Gastrocnemius medialis (tissue), 4 donors: ENCODE results near the gene PKP1. TPM values are rescaled to one million over a fixed set of nuclear protein-coding genes. Genes with fewer than 3 reads are reported as not detected.
"Not testable (repeated sequence)": the region's sequence is repeated elsewhere in the genome, so short reads cannot be mapped to it uniquely, and the experiment has no call there.

Source experiments
- ATAC-seq, 2 donors: fragments of 150-250 bp; one replicate each; pipeline ENCODE4 v1.9.1; 2016
- DNase-seq, 2 donors: peaks; one replicate each; pipeline ENCODE4 v3.0.0-alpha.2; 2019
- H3K27ac ChIP-seq, 4 donors: fragments of 200-600 bp; sonication (generic); 1 replicate in 1 of 4; 2 replicates in 3 of 4; pipeline ENCODE4 v1.5.1; 2016 to 2018; ENCODE audit warnings: mild to moderate bottlenecking in 2 of 4, moderate library complexity in 1 of 4
- H3K27me3 ChIP-seq, 3 donors: fragments of 200-600 bp; sonication (generic) in 2 of 3; 1 replicate in 1 of 3; 2 replicates in 2 of 3; pipeline versions ENCODE4 v1.5.1 to v1.6.0; 2016 to 2019; ENCODE audit warnings: mild to moderate bottlenecking in 1 of 3, moderate library complexity in 1 of 3
- H3K36me3 ChIP-seq, 2 donors: fragments of 200-600 bp; sonication (generic) in 1 of 2; one replicate each; pipeline ENCODE4 v1.5.1; 2017 to 2018
- H3K4me1 ChIP-seq, 2 donors: fragments of 200-600 bp; sonication (generic) in 1 of 2; one replicate each; pipeline ENCODE4 v1.5.1; 2016 to 2017; ENCODE audit warnings: mild to moderate bottlenecking in 2 of 2
- H3K4me3 ChIP-seq, 4 donors: fragments of 200-600 bp; sonication (generic) in 3 of 4; 1 replicate in 1 of 4; 2 replicates in 3 of 4; pipeline ENCODE4 v1.5.1; 2016 to 2019; ENCODE audit warnings: mild to moderate bottlenecking in 2 of 4
- H3K9me3 ChIP-seq, 3 donors: fragments of 200-600 bp; sonication (generic) in 2 of 3; 1 replicate in 1 of 3; 2 replicates in 2 of 3; pipeline ENCODE4 v1.5.1; 2016 to 2019
- POLR2A ChIP-seq, 2 donors: fragments of 450-650 bp; IDR thresholded peaks; one replicate each; pipeline ENCODE4 v1.6.1; 2017; ENCODE audit warnings: antibody characterized with exemption in 2 of 2, mild to moderate bottlenecking in 2 of 2, moderate library complexity in 2 of 2
- in situ Hi-C, 4 donors: fragments of 200-750 bp; cut with MboI; loops; one replicate each; pipeline versions ENCODE4 v1.15.0 to v1.8.0; 2017; ENCODE audit warnings: low sequenced_read_pairs in 4 of 4
- intact Hi-C: fragments of 100-400 bp; cut with DNase I; formaldehyde crosslinking; loops from one replicate; pipeline ENCODE4 v1.15.1; 2023; ENCODE audit warnings: low total_unique reads
- total RNA-seq, 4 donors: library from RNA; depleted of rRNA; stranded (reverse); fragments of >200 nt; gene quantifications; one replicate each; pipeline versions ENCODE4 v1.1.0 to v1.2.3, GENCODE V29; 2016
- TF ChIP-seq, protein P1 (sequence below), 5 experiments: fragments of 450-650 bp in 3 of 5; fragments of 200-600 bp in 2 of 5; sonication (generic) in 2 of 5; IDR thresholded peaks in 4 of 5; conservative IDR thresholded peaks in 1 of 5; 1 replicate in 4 of 5; 2 replicates in 1 of 5; pipeline ENCODE4 v1.5.1; 2016 to 2019; ENCODE audit warnings: antibody characterized with exemption in 5 of 5, mild to moderate bottlenecking in 3 of 5, moderate library complexity in 3 of 5

PKP1 gene, protein sequence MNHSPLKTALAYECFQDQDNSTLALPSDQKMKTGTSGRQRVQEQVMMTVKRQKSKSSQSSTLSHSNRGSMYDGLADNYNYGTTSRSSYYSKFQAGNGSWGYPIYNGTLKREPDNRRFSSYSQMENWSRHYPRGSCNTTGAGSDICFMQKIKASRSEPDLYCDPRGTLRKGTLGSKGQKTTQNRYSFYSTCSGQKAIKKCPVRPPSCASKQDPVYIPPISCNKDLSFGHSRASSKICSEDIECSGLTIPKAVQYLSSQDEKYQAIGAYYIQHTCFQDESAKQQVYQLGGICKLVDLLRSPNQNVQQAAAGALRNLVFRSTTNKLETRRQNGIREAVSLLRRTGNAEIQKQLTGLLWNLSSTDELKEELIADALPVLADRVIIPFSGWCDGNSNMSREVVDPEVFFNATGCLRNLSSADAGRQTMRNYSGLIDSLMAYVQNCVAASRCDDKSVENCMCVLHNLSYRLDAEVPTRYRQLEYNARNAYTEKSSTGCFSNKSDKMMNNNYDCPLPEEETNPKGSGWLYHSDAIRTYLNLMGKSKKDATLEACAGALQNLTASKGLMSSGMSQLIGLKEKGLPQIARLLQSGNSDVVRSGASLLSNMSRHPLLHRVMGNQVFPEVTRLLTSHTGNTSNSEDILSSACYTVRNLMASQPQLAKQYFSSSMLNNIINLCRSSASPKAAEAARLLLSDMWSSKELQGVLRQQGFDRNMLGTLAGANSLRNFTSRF
- total RNA-seq, result 1 to 10 TPM in 3 of 4 donors, under 1 TPM in 1; 0.71 to 4.5 (median 1.2) TPM

DNA sequence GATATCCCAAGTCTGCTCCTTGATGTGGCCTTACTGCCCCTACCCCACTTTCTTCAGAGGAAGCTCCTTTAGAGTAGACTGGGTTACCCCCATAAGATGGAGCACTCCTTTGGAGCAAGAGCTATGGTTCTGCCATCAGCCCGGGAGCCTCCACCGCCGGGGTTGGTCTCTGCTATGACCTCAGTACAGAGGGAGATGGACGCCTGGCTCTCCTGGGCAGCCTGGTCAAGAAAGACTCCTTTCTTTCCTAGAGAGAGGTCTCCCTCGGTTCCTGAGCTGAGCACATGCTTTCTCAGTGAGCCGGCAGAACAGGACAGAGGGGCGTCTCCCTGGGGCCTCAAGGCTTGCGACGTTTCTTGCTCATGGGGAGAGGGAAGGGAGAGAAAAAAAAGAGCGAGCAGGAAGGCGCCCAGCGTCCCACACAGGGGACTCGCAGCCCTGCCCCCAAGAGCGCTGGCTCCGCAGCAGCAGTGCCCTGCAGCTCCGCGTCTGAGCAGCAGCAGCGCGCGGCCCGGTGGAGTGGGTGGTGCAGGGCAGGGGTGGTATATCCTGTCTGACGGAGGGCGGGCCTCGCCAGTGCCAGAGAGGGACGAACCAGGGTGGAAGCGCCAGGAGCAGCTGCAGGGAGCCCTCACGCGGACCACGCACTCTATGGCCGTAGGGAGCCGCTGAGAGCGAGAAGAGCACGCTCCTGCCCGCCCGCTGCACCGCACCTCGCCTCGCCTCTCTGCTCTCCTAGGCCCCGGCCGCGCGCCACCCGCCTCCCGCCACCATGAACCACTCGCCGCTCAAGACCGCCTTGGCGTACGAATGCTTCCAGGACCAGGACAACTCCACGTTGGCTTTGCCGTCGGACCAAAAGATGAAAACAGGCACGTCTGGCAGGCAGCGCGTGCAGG lies at the start of gene PKP1:
TSS of gene PKP1 (plus strand) at position 576 of the 899 bp plus-strand sequence. CDS start at position 773, 197 bp downstream.
- H3K4me3 ChIP-seq, result peak within 1 kb of the TSS; percentile 34 to 49 (median 43)
- H3K9me3 ChIP-seq, result no peaks in the 10 kb centered on the region
- H3K27me3 ChIP-seq, result peaks cover 31 to 44% (median 31%) of the 10 kb centered on the region in 3 donors
- peaks cover 0 to 10% of the 10 kb centered on the region in 2 donors for H3K4me1 ChIP-seq
- intact Hi-C loops, result no loop called here
- in situ Hi-C loops, result no loop called here
- H3K36me3 ChIP-seq, result no peaks in the 10 kb centered on the region
- DNase-seq (peak in 1 of 2 donors; percentile 23), ATAC-seq (peak; percentile 31 to 48)
- H3K27ac ChIP-seq, result peak within 1 kb of the TSS in 3 of 4 donors; percentile 21 to 49 (median 48)
- peak; percentile 18 to 46 for TF ChIP-seq POLR2A (IDR thresholded peaks at IDR 0.05)
- TF ChIP-seq, protein P1, sequence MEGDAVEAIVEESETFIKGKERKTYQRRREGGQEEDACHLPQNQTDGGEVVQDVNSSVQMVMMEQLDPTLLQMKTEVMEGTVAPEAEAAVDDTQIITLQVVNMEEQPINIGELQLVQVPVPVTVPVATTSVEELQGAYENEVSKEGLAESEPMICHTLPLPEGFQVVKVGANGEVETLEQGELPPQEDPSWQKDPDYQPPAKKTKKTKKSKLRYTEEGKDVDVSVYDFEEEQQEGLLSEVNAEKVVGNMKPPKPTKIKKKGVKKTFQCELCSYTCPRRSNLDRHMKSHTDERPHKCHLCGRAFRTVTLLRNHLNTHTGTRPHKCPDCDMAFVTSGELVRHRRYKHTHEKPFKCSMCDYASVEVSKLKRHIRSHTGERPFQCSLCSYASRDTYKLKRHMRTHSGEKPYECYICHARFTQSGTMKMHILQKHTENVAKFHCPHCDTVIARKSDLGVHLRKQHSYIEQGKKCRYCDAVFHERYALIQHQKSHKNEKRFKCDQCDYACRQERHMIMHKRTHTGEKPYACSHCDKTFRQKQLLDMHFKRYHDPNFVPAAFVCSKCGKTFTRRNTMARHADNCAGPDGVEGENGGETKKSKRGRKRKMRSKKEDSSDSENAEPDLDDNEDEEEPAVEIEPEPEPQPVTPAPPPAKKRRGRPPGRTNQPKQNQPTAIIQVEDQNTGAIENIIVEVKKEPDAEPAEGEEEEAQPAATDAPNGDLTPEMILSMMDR (IDR thresholded peaks at IDR 0.05 in 4 of 5, conservative IDR thresholded peaks at IDR 0.05 in 1 of 5), result no peak

DNA sequence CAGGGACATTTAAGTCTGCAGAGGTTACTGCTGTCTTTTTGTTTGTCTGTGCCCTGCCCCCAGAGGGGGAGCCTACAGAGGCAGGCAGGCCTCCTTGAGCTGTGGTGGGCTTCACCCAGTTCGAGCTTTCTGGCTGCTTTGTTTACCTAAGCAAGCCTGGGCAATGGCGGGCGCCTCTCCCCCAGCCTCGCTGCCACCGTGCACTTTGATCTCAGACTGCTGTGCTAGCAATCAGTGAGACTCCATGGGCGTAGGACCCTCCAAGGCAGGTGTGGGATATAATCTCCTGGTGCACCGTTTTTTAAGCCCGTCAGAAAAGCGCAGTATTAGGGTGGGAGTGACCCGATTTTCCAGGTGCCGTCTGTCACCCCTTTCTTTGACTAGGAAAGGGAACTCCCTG lies 43.7 kb upstream of the PKP1 start:
- H3K27ac ChIP-seq, H3K36me3 ChIP-seq, H3K9me3 ChIP-seq, ATAC-seq, H3K4me3 ChIP-seq, DNase-seq, in situ Hi-C loops, H3K27me3 ChIP-seq, intact Hi-C loops, H3K4me1 ChIP-seq: not testable (repeated sequence)

DNA sequence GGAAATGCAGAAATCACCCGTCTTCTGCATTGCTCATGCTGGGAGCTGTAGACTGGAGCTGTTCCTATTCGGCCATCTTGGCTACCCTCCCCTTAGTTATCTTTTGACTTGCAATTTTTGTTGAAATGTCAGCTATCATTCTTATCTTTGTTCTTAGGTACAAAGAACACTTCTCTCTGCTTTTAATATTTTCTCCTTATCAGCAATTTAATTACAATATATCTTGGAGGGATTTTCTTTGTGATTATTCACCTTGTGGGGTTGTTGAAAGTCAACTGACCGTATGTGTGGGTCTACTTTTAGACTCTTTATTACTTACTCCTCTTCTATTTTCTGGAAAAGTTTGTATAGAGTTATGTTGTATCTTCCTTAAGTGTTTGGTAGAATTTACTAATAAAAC lies 43.1 kb upstream of the PKP1 start:
- DNase-seq, result no peak
- Histone ChIP-seq H3K36me3 (no peaks in the 10 kb centered on the region), H3K4me3 (no peak overlapping the region), H3K4me1 (no peaks in the 10 kb centered on the region), H3K27ac (no peak overlapping the region), H3K27me3 (peaks cover 0 to 5% (median 2%) of the 10 kb centered on the region in 3 donors), H3K9me3 (no peaks in the 10 kb centered on the region)
- ATAC-seq, result no peak
- in situ Hi-C loops (no loop called here), intact Hi-C loops (no loop called here)
- TF ChIP-seq, protein P1 (IDR thresholded peaks at IDR 0.05 in 4 of 5, conservative IDR thresholded peaks at IDR 0.05 in 1 of 5), result no peak
- TF ChIP-seq POLR2A (IDR thresholded peaks at IDR 0.05), result no peak

DNA sequence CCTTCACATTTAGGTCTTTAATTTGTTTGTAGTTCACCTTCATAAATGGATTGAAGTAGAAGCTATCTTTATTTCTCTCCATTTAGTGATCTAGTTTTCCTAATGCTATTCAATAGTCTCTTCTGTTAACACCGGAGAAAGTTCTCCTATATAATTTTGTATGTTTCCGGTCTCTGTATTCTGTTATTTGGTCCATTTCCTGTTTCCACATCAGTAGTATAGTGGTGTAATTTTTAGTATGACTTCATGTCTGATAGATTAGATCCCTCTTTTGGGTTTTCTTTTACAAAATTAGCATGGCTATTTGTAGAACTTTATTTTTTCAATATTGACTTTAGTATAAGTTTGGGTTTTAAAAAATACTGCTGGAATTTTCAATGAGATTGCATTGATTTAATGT lies 41.6 kb upstream of the PKP1 start:
- DNase-seq, result no peak
- ATAC-seq, result no peak
- in situ Hi-C loops, result no loop called here
- no peak overlapping the region for H3K27ac ChIP-seq
- H3K4me3 ChIP-seq, result no peak overlapping the region
- no peaks in the 10 kb centered on the region for H3K36me3 ChIP-seq
- no peak for TF ChIP-seq POLR2A (IDR thresholded peaks at IDR 0.05)
- TF ChIP-seq, protein P1 (IDR thresholded peaks at IDR 0.05 in 4 of 5, conservative IDR thresholded peaks at IDR 0.05 in 1 of 5), result no peak
- intact Hi-C loops, result no loop called here
- no peaks in the 10 kb centered on the region for H3K9me3 ChIP-seq
- H3K27me3 ChIP-seq, result peaks cover 0 to 5% (median 2%) of the 10 kb centered on the region in 3 donors
- H3K4me1 ChIP-seq, result no peaks in the 10 kb centered on the region
